ENCODE data around the gene IGF2R. TPM values are rescaled to one million over a fixed set of nuclear protein-coding genes. Genes with fewer than 3 reads are reported as not detected.

IGF2R gene
- total and polyA plus RNA-seq, 2 of the 13 experiments (the other 11 are each of a cell fraction or from before 2014, with no cell fraction given) = 38.3 to 70.0 TPM

DNA sequence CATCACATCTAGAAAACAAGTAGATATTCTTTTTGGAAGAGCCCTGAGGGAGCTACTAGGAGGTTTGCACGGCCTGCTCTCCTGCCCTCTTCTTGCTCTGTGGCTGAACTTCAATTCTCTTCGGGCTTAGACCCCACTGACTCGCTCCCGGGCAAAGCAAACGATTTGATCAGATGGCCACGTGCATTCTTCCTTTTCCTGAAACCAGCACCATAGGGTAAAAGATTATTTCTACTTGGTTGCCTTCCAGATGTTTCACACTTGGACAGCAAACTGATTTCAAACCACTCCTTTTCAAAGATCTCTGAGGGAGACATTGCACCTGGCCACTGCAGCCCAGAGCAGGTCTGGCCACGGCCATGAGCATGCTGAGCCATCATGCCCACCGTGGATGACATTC, 152.7 kb downstream of the IGF2R start, which contains the start of gene SLC22A1 (continued):
- TF ChIP-seq ZNF276 (CRISPR knock-in tag; IDR thresholded peaks at IDR 0.05; ENCODE audit: low read depth) = no peak

- TF ChIP-seq ZFX (CRISPR knock-in tag; IDR thresholded peaks at IDR 0.05; ENCODE audit: low read depth) (no peak), ZNF687 (CRISPR knock-in tag; IDR thresholded peaks at IDR 0.05) (peak; percentile 40), GRHL1 (CRISPR knock-in tag; conservative IDR thresholded peaks at IDR 0.05) (no peak), ZBTB7A (CRISPR knock-in tag; IDR thresholded peaks at IDR 0.05) (no peak), ZNF605 (CRISPR knock-in tag; IDR thresholded peaks at IDR 0.05) (0 out of 2 replicates have a peak, but pooled peaks have one; percentile 27), HNRNPLL (IDR thresholded peaks at IDR 0.05; ENCODE audit: low read depth, low read length, poor library complexity, severe bottlenecking) (no peak), TOE1 (CRISPR knock-in tag; IDR thresholded peaks at IDR 0.05) (no peak), KLF15 (CRISPR knock-in tag; IDR thresholded peaks at IDR 0.05; ENCODE audit: borderline replicate concordance) (no peak), AGO2 (optimal IDR thresholded peaks at IDR 0.05; ENCODE audit: low read depth, low read length) (peak; percentile 59), ZBTB8A (CRISPR knock-in tag; IDR thresholded peaks at IDR 0.05; ENCODE audit: borderline replicate concordance, low read depth) (no peak)
- H3K9ac ChIP-seq (ENCODE audit: insufficient read depth, low read depth, low read length) = no peak overlapping the region
Measured at GRCh38 chr6:160121981-160122380, 153.1 kb downstream of the IGF2R start.

More at GRCh38 chr6:160121981-160122380, 153.1 kb downstream of the IGF2R start:
- H3K36me3 ChIP-seq (replicated peaks in 1 of 2; ENCODE audit: control insufficient read depth in 1 of 2, insufficient read depth in 2 of 2, low read length in 2 of 2) = no peaks in the 10 kb centered on the region
- H3K79me2 ChIP-seq (ENCODE audit: insufficient read depth, low read length) = no peaks in the 10 kb centered on the region
- CTCF ChIA-PET (ENCODE audit: low intra/inter-chr PET ratio, low total read pairs) = no interaction called here
- H4K20me1 ChIP-seq (ENCODE audit: insufficient read depth, low read length) = no peaks in the 10 kb centered on the region
- no peaks in the 10 kb centered on the region for H3K27me3 ChIP-seq (ENCODE audit: control insufficient read depth in 1 of 2, insufficient read depth in 2 of 2, low read length in 2 of 2)
- intact Hi-C loops (cut with micrococcal nuclease; ENCODE audit: unreplicated experiment) (no loop called here), in situ Hi-C loops (cut with HindIII; ENCODE audit: extremely low pct_ligation_motif_present, low pct_unique_long_range_greater_than_20kb) (no loop called here)
- no peak for ATAC-seq
- no peaks in the 10 kb centered on the region for H3K9me3 ChIP-seq (ENCODE audit: low read length)
- 94% methylated on average over 12 of the region's 14 CpGs for WGBS (ENCODE audit: low lambda C conversion rate)
- FAIRE-seq = no peak
- no peak overlapping the region for H3K4me2 ChIP-seq (ENCODE audit: low read depth, low read length)
- no peak for DNase-seq (ENCODE audit: low spot score)
- no TSS peak for BruUV-seq (replicated peaks)
- peaks cover 59% of the 10 kb centered on the region for H3K4me1 ChIP-seq (ENCODE audit: insufficient read depth, low read length)
- no peak overlapping the region for H3K4me3 ChIP-seq (replicated peaks in 1 of 3; ENCODE audit: insufficient read depth in 1 of 3, low read depth in 2 of 3, low read length in 3 of 3)
- no peak overlapping the region for H2AFZ ChIP-seq (ENCODE audit: low read length)
- POLR2A ChIA-PET = no interaction called here
- H3K27ac ChIP-seq (ENCODE audit: extremely low read length, insufficient read depth, low read length) = no peak overlapping the region

Data from HepG2 (cell line).